ENCODE results near the gene WDR5.
A peak's percentile ranks its signal among the peaks of the same experiment; 100 is the strongest.
"Not testable (repeated sequence)": the region's sequence is repeated elsewhere in the genome, so short reads cannot be mapped to it uniquely, and the experiment has no call there.

The WDR5 gene

DNA sequence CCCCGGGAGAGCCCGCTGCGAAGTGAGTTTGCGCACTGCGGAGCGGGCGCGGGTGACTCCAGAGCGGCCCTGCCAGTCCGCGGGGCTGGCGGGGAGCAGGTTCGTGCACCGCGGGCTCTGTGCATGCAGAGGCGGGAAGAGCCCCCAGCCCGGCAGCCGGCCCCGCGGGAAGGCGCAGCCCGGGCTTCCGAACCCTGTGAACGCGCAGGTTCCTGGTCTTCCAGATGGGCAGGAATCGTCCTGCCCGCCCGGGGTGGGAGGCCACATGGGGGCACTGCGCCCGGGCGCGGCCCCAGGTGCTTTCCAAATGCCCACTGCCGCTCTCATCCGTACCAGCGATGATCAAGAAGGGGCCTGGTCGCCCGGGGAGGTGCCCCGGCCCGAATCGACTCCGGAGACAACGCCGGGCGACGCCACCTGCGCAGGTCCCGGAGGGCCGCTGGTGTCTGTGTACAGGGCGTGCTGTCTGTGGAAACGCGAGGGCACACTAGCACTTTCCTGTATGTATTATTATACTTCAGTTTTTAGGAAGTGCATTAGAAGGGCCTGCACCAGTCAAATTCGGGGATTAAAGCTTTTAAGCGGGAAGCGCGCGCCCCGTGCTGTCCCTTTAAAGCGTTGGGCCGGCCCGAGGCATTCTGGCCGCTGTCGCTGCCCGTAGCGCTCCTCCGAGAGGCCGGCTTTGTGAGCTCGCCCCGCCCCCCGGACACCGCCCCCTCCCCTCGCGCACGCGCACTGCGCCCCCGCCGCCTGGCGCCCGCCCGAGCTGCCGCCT, at the start of gene WDR5:
TSS of gene WDR5 (plus strand) at position 740 of the 775 bp plus-strand sequence. CDS start 3,796 bp downstream, outside the sequence.
- TF ChIP-seq, protein P1, sequence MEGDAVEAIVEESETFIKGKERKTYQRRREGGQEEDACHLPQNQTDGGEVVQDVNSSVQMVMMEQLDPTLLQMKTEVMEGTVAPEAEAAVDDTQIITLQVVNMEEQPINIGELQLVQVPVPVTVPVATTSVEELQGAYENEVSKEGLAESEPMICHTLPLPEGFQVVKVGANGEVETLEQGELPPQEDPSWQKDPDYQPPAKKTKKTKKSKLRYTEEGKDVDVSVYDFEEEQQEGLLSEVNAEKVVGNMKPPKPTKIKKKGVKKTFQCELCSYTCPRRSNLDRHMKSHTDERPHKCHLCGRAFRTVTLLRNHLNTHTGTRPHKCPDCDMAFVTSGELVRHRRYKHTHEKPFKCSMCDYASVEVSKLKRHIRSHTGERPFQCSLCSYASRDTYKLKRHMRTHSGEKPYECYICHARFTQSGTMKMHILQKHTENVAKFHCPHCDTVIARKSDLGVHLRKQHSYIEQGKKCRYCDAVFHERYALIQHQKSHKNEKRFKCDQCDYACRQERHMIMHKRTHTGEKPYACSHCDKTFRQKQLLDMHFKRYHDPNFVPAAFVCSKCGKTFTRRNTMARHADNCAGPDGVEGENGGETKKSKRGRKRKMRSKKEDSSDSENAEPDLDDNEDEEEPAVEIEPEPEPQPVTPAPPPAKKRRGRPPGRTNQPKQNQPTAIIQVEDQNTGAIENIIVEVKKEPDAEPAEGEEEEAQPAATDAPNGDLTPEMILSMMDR (IDR thresholded peaks at IDR 0.05; ENCODE audit: borderline replicate concordance, insufficient read depth, low read depth, low read length) = 0 out of 2 replicates have a peak, but pooled peaks have one; percentile 19
- peak within 1 kb of the TSS; percentile 90 for H3K4me3 ChIP-seq (ENCODE audit: low read depth, low read length)

DNA sequence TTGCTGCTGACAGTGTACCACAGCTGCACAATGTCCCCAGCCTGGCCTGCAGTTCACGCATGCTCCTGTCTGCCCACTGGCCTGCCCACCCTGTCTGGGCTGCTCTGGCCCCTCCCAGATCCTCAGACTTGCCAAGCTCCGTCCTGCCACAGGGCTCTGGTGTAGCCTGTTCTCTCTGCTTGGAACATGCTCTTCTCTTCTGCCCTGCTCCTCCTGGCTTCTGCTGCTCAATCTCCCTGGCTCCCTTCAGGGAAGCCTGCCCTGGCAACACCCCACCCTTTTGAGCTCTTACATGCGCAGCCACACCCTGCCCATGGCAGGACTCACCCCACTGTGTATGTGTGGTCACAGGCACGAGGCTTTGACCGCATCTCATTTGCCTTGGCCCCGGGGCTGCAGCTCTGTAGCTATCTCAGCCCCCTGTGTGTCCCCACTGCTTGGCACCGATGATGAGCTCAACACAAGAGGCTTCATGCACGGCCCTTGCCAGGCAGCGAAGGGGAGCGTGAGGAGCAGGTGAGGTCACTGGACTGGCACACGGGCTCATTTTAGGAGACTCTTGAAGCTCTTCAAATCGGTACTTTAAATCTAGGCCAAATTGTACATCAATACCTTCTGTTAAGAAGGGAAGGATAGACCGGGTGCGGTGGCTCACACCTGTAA, 47.7 kb upstream of the WDR5 start:
- TF ChIP-seq, protein P1 (IDR thresholded peaks at IDR 0.05; ENCODE audit: borderline replicate concordance, insufficient read depth, low read depth, low read length) = no peak
- no peak overlapping the region for H3K4me3 ChIP-seq (ENCODE audit: low read depth, low read length)

DNA sequence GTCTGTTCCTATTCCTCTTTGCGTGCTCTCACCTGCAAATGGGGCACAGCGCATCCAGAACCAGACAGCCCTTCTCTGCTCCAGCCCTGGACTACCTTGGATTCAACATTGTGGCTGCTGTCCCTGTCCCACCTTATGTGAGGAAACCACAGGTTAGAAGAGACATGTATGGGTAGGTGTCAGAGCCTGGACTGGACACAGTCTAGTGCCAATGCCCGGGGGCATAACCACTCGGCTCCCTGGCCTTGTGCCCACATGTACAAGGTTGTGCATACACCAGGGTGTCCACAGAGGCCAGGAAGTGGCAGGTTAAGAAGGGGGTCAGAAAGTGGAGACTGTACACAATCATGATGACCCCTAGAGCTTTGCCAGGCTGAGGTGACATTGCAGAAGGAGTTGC, 45.9 kb upstream of the WDR5 start:
- H3K4me3 ChIP-seq (ENCODE audit: low read depth, low read length) = no peak overlapping the region
- TF ChIP-seq, protein P1 (IDR thresholded peaks at IDR 0.05; ENCODE audit: borderline replicate concordance, insufficient read depth, low read depth, low read length) = no peak

DNA sequence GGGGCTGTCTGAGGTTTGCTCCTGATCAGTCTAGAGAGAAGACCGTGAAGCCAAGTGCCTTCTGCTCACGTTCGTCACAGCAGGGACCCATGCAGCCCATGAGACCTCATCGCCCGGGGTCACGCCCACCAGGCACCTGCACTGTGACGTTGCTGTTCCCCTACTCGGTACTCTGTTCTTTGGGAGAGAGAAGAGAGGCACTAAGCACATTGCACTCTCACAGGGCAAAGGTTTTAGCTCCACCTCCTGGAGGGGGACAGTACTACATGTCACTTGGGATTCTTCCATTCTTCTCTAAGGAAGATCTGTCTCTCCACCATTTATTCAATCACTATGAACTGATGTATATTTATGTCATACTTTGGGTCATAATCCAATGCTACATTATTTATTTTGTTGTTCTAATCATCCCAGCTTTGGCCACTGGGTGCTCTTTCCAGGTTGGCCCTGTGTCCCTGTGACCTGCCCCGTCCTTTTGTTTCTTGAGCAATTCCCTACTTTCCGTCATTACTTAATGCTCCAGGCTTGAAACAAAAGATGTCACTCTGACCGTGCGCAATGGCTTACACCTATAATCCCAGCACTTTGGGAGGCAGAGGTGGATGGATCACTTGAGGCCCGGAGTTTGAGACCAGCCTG, 36.6 kb upstream of the WDR5 start:
- TF ChIP-seq, protein P1 (IDR thresholded peaks at IDR 0.05; ENCODE audit: borderline replicate concordance, insufficient read depth, low read depth, low read length) = peak; percentile 78
- H3K4me3 ChIP-seq (ENCODE audit: low read depth, low read length) = no peak overlapping the region

DNA sequence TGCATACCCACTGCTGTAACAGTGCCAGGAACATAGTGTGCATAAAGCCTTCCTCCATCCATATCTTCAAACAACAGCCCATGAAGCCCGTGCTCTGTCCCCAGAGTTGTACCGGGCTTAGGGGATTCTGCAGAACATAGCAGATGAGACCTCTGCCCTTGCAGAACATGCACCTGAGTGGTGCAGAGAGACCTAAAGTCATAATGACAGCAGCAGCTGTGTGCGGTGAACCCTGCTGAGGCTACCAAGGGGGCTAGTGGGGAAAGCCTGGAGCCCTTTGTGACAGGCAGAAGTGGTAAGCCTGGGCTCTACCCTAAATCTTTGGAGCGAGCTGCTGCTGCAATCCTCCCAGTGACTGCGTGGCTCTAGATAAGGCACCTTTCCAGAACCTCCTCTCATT, 35.8 kb upstream of the WDR5 start:
- TF ChIP-seq, protein P1 (IDR thresholded peaks at IDR 0.05; ENCODE audit: borderline replicate concordance, insufficient read depth, low read depth, low read length) = no peak
- no peak overlapping the region for H3K4me3 ChIP-seq (ENCODE audit: low read depth, low read length)

DNA sequence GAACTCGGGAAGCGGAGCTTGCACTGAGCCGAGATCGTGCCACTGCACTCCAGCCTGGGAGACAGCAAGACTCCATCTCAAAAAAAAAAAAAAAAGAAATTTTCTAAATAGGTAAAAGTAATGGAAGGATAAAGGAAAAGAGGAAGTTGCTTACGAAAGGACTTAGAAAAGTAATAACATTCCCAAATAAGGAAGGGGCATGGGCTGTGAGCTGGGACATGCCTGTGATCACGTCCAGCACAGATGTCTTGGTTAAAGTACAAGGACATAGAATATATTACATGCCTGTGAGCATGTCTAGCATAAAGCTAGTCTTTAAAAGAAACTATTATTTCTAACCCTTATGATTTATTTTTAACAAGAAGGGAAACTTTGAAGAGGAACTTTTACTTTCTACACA, 34.7 kb upstream of the WDR5 start:
- not testable (repeated sequence) for H3K4me3 ChIP-seq (ENCODE audit: low read depth, low read length)

DNA sequence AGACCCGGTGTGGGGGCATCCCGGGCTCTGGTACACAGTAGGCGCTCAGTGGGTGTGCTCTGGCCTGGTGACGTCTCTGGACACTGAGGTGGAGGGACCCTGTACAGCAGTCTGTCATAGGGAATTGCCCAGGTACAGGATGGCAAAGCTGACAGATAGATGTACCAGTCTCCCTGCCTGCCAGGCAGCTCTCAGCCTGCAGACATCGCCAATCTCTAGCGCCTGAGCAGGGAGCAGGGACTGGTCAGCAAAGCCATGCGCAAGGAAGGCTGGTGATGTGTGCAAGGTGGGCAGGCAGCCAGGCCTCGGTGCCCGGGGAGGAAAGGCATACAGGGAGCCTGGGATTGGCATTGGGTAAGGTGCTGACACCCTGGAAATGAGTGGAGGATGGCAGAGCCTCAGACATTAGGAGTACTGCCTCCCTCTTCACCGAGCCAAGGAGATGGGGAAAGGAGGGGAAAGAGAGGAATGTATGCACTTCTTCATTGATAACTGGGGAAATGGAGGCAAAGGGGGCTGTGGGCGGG, 34.2 kb upstream of the WDR5 start:
- TF ChIP-seq, protein P1 (IDR thresholded peaks at IDR 0.05; ENCODE audit: borderline replicate concordance, insufficient read depth, low read depth, low read length) = no peak
- H3K4me3 ChIP-seq (ENCODE audit: low read depth, low read length) = no peak overlapping the region
